Stimulated activated CD4-positive, alpha-beta T cell treated with anti-CD3 and anti-CD28 coated beads, Interleukin-12 subunit alpha, Interleukin-12 subunit beta, amount 100 ng/mL, for 24 hours (primary cell): ENCODE measurements around the gene ALOX5AP.
"Not testable (repeated sequence)": the region's sequence is repeated elsewhere in the genome, so short reads cannot be mapped to it uniquely, and the experiment has no call there.

Source experiments
- DNase-seq, 2 experiments: peaks; one replicate each; pipeline ENCODE4 v3.0.0-alpha.2; 2020; ENCODE audit warnings: low read depth in 2 of 2

ALOX5AP gene

DNA sequence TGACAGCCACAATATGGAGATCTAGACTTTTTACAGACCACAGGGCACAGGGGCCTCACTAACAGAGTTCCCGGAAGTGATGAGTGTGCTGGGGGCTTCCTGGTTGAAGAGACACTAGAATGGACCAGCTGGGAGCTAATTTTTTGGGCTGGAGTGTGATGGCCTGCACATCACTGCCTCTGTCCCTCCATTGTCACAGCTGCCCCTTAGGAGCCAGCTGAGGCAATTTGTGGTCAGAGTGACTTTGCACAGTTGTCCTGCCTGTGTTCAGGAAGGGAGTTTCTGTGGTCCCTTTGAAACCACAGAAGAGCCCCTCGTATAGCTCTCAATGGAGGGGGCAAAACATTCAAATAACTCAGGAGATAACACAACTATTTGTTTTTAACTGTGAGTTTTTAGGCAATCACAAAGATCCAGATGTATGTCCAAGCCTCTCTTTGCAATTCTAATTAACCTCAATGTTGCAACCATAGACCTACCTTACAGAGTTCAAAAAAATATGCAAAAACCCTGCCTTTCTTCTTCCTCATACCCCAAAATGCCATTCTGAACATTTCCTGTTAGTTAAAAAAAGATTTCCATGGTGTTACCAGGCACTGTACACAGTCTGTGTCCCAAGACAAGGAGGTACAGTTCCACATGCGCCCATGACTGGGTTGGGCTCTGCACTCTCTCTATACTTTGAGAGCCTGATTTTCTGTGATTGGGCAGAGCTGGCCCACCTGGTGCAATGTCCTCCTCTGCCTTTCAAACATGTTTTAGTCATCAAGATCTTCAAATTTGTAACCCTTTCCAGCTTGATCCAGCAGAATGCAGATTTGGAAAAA lies 2.4 kb downstream of the ALOX5AP start:
- no peak for DNase-seq

GRCh38 chr13:30738526-30739236 lies 3.3 kb downstream of the ALOX5AP start:
- no peak for DNase-seq

- DNase-seq, result no peak
Observed at GRCh38 chr13:30739237-30739528, 3.8 kb downstream of the ALOX5AP start.

DNA sequence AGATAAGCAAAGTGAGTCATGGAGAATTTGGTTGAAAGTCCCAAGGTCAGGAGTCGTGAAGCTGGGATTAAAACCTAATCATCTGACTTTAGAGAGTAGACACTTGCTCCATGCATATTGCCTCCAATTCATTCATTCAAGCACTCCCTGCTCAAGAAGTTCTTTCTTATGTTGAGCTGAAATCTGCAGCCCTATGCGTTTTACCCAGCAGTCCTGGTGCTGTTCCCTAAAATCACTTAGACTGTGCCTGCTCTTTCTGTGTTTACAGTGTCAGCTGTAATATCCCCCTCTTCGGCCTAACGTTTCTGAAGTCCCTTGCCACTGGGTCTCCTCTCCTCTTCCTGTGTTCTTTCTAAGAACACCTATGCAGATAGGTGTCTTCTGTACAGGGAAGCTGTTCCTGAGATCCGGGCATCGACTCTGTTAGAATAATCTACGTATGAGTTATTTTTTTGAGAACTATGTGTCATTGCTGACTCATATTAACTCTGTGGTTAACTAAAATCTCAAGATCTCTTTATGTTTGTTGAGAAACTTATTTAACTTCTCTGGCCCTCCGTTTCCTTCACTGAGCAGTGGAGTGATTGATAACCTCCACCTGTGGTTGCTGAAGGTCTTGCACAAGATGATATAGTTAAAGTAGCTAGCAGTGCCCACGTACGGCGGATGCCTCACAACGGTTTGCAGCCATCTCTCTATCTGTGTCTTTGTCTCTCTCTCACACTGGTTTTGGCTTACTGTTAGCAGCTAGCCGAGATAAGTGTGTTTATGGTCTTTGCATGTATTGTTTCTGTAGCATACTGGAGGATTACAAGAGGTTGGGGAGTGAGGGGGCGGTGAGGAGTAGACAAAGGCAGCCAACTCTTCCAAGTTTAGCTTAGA lies 4.7 kb downstream of the ALOX5AP start:
- DNase-seq, result peak; percentile 39 to 45

DNA sequence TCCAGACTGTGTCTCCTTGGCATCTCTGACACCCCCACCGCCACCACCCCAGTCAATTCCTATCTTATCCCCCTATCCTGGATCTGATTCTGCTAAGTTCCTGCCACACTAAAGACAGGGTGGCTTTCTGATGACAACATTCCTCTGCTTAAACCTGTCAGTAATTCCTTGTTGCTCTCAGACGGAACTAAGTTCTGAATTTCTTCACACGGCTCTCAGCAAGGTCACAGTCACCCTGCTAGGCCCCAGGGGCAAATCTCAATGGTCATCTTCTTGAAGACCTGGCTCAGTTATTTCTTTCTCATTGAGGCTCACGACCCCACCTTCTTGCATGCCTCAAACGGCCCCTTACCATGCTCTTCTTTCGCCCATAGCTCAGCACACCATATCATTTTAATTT lies 7.6 kb downstream of the ALOX5AP start:
- DNase-seq, result no peak

DNA sequence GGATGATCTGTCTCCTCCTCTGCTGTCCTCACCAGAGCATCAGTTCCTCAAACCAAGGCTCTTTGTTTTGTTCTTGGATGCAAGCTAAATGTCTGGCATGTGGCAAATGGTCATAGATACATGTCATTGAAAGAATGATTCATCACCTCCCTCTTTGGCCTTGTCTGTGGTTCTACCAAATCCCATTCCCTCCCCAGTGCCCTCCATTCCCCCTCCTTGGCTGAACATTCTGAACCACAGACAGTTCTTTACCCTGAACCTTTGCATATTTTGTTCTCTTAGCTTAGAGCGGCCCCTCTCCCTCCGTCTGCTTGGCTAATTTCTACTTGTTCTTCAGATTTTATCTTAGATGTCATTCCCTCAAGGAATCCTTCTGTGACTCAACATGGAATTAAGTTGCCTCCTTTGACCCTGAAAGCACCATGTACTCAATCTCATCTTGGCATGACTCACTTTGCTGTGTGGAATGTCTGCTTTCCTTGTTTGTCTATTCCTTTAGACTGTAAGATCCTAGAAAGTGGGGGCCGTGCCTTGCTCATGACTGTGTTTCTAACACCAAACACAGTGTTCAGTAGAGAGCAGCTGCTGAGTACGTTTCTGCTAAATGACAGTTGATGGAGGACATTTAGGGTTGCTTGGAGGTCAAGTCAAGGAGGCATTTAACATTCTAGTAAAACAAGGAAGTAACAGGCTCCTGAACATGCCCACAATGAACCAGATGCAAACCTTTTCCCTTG lies 8.1 kb downstream of the ALOX5AP start:
- DNase-seq, result no peak

- peak; percentile 60 to 76 for DNase-seq
Observed at GRCh38 chr13:30744056-30744680, 8.8 kb downstream of the ALOX5AP start.

DNA sequence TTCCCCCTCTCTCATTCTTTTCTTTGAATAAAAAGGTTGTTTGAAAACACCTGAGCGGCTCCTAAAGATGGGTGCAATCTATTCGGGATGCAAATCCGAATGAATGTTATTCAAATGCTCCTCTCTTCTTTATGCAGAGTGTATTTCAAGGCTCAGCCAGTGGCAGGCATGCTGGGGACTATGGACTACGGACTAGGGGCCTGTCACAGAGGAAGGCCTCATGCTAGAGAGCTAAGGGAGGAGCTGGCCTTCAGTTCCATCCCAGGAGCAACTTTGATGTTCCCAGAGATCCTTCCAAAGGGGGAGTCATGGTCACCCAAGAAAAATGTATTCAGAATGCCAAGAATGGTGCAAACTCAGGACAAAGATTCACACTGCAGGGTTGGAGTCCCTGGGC lies 9.3 kb downstream of the ALOX5AP start:
- no peak for DNase-seq

DNA sequence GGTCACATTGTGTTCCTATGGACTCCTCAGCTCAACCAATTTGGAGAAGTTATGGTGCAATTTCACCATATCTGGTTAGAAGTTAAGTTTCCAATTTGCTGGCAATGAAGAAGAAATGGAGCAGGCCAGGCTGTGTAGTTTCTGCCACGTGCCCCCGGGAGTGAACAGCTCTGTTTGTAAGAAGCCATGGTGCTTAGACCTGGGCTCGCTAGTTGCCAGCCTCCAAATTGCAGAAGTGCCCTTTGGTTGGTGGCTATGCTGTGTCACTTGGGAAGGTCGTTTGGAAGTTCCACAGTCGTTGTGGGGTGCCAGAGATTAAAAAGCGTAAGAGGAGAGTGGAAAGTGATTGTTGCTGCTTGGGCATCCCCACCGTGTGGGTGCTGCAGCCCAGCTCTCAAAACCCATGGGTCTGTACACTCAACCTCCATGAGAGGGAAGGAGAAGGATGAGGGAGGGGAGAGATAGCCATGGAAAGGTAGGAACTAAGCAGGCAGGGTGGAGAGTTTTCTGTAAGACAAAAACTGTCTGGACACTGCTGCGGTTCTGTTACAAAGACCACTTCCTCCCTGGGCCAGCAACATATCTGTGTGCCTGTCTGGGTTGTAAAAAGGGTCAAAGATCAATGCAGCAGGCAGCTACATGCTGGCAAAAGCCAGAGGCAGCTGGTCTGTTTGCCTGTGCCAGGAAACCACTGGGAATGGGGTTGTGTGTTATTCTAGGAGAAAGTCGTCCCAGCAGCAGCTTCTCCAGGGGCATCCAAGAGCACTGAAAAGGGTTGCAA lies 10.8 kb downstream of the ALOX5AP start:
- DNase-seq, result no peak

DNA sequence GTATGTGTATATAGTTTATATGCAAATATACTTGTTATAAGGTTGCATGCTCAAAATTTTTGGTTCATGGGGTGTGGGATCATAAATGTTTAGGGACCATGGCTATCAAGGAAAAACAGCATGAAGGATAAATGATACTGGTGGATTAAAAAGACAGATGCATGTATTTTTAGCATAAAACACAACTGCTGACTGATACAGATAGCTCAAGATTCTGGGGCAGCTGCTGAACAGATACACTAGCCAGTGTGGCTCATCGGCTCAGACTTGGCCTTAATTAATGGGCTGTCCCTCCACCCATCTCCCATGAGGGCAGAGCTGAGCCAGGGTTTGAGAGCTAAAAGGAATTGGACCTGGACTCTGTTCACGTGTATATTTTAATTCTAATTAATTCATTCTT lies 11.4 kb downstream of the ALOX5AP start:
- DNase-seq, result no peak

DNA sequence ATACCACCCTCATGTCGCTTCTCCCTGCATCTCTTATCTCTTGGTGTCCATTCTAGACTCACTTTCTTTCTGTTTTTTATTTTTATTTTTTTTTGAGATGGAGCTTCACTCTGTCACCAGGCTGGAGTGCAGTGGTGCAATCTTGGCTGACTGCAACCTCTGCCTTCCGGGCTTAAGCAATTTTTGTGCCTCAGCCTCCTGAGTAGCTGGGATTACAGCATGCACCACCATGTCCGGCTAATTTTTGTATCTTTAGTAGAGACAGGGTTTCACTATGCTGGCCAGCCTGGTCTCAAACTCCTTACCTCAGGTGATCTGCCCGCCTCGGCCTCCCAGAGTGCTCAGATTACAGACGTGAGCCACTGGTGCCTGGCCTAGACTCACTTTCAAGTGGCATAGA lies 12.5 kb downstream of the ALOX5AP start:
- not testable (repeated sequence) for DNase-seq

GRCh38 chr13:30748717-30749116 lies 13.4 kb downstream of the ALOX5AP start:
- DNase-seq, result no peak

- no peak for DNase-seq
Observed at GRCh38 chr13:30750036-30750435, 14.7 kb downstream of the ALOX5AP start.

DNA sequence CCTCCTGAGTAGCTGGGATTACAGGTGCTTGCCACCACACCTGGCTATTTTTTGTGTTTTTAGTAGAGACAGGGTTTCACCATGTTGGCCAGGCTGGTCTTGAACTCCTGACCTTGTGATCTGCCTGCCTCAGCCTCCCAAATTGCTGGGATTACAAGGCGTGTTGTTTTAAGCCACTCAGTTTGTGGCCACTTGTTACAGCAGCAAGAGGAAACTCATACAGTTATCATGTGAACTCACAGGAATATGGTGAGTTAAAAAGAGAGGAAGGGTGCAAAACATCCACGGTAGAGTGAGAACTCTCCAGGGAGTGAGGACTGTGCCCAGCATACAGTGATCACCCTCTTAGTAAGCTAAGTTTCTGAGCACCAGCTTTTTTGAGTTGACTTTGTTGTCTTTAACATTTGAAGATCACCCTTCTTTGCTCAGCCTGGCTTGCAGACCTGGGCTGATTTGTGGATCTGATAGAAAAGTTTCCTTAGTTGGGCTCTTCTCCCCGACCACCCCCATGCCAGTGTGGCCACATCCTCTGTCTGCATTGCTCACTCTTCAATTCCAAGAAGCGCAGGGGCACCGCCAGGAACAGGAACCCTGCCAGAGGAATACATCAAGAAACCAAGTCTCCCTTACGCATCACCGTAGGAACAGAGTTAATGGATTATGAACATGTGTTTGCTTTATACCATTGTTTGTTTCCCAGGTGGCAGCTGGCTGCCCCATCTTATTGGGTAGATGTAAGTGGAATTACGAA lies 16.0 kb downstream of the ALOX5AP start:
- no peak for DNase-seq

DNA sequence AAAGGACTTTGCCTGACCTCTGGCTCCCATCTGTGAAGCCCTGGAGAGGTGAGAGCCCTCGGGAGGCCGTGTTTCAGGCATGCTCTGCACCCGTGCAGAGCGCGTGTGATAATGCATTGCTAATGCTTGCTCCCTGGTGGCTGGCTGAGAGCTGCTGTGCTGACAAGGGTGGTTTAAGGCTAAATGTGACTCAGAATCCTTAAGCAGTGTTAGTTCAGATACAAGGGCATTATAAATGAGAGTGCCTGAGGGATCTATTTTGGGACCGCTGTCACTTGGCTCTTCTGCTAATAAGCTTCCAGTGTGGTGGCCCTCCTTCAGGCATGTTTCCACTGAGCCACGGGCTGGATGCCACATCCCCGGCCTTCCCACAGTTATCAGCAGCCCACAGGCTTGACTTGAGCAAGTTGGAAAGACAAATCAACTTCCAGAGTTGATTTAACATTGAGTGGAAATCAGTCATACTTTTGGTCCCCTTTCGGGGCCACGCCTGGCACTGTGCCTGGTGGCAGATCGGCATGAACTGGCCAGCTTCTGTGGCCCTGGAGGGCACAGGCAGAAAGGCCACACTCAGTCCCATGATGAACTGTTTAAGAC lies 17.0 kb downstream of the ALOX5AP start:
- DNase-seq, result no peak

GRCh38 chr13:30753030-30753616 lies 17.8 kb downstream of the ALOX5AP start:
- DNase-seq, result no peak

DNA sequence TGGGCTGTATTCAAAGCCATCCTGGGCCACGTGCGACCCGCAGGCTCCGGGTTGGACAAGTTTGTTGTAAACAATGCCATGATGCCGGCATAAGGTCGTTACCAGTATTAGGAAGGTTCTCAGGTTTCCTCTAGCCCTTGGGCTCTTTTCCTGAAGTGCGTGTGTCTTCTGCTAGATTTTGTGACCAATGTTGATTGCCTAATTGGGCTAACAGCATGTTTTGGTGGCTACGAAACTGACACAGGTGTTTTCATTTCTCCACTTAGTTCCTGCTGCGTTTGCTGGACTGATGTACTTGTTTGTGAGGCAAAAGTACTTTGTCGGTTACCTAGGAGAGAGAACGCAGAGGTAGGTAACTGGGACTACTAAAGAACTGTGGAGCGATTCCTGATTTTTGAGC lies 20.3 kb downstream of the ALOX5AP start:
- no peak for DNase-seq

DNA sequence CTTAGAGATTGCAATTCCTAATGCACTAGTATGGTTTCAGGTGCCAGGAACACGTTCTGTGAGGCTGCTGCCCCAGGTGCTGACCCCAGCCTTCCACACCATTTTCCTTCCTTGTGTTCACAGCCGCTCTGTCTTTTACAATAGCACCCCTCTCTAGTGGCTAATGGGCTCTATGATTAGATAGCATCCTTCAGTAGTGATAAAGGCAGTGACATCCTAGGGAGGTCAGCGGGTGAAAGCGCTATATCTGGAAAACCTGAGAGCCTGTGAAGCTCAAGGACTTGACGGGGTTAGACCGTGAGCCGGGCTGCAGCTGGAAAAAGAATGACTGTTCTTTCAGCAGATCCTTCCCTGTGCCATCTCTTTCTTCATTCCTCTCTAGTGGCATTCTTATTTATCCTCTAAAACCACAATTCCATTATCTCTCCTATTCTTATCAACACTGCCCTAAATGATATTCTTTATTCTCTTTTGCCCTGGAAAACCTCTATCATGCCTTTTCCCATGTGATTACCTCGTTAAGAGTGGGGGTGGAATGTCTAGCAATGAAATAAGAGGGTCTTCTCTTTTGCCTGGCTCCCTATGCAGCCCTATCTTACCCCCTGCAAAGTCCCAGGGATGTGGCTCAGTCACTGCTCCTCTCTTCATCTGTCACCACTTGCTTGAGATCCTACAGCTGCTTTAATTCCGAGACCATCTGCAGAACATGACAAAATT lies 21.8 kb downstream of the ALOX5AP start:
- no peak for DNase-seq
